Neural cell (in vitro differentiated cells): ENCODE results near the gene PLP1. TPM values are rescaled to one million over a fixed set of nuclear protein-coding genes. Genes with fewer than 3 reads are reported as not detected.

Experiments
- H2AFZ ChIP-seq: fragments of 200-600, 300-800 bp; sonication (generic), shearing (Covaris generic); 2 replicates; pipeline ENCODE4 v1.6.0; 2014; ENCODE audit warnings: low read depth, mild to moderate bottlenecking, antibody characterized with exemption, low read length, moderate library complexity
- H3F3A ChIP-seq: fragments of 200-600 bp; shearing (Covaris generic); 2 replicates; pipeline ENCODE4 v1.6.1; 2016; ENCODE audit warnings: mild to moderate bottlenecking, moderate library complexity, mixed read lengths, antibody characterized with exemption, low read length; ENCODE audit not compliant: insufficient read depth, poor library complexity, severe bottlenecking
- H3K27ac ChIP-seq: fragments of 200-600, 300-800 bp; sonication (generic), shearing (Covaris generic); 2 replicates; pipeline ENCODE4 v1.5.1; 2014; ENCODE audit warnings: mild to moderate bottlenecking, low read length, moderate library complexity
- H3K27me3 ChIP-seq: fragments of 300-800, 200-600 bp; sonication (generic), shearing (Covaris generic); 2 replicates; pipeline ENCODE4 v1.6.0; 2014; ENCODE audit warnings: mild to moderate bottlenecking, low read depth, low read length, moderate library complexity; ENCODE audit not compliant: insufficient read depth
- H3K36me3 ChIP-seq: fragments of 300-800, 200-600 bp; sonication (generic), shearing (Covaris generic); 2 replicates; pipeline ENCODE4 v1.5.1; 2014; ENCODE audit warnings: mild to moderate bottlenecking, antibody characterized with exemption, low read length, moderate library complexity; ENCODE audit not compliant: insufficient read depth
- H3K4me2 ChIP-seq: fragments of 300-800, 200-600 bp; sonication (generic), shearing (Covaris generic); 2 replicates; pipeline ENCODE4 v1.6.0; 2014; ENCODE audit warnings: mild to moderate bottlenecking, low read length
- H3K4me3 ChIP-seq: fragments of 300-800, 200-600 bp; sonication (generic), shearing (Covaris generic); 2 replicates; pipeline ENCODE4 v1.5.1; 2014; ENCODE audit warnings: mild to moderate bottlenecking, low read length, moderate library complexity
- H3K79me2 ChIP-seq: fragments of 200-600 bp; shearing (Covaris generic); replicated peaks from 2 replicates; pipeline ENCODE4 v1.6.0; 2014; ENCODE audit warnings: mild to moderate bottlenecking, low read length, moderate library complexity; ENCODE audit not compliant: insufficient read depth
- H3K9ac ChIP-seq: fragments of 300-800, 200-600 bp; sonication (generic), shearing (Covaris generic); 2 replicates; pipeline ENCODE4 v1.6.1; 2016; ENCODE audit warnings: mild to moderate bottlenecking, low read length, mixed read lengths
- H3K9me2 ChIP-seq: fragments of 200-600 bp; shearing (Covaris generic); 2 replicates; pipeline ENCODE4 v1.6.1; 2016; ENCODE audit warnings: mild to moderate bottlenecking, low read length, mixed read lengths; ENCODE audit not compliant: insufficient read depth
- H3K9me3 ChIP-seq: fragments of 200-600, 300-800 bp; sonication (generic), shearing (Covaris generic); 2 replicates; pipeline ENCODE4 v1.6.1; 2016; ENCODE audit warnings: mild to moderate bottlenecking, mixed run types, low read length, moderate library complexity, mixed read lengths
- H4K20me1 ChIP-seq: fragments of 200-600 bp; shearing (Covaris generic); 2 replicates; pipeline ENCODE4 v1.6.1; 2016; ENCODE audit warnings: mild to moderate bottlenecking, mixed run types; ENCODE audit not compliant: insufficient read depth
- CTCF ChIP-seq: fragments of 450-650 bp; IDR thresholded peaks from 2 replicates; pipeline ENCODE4 v1.5.1; 2014; ENCODE audit warnings: antibody characterized with exemption, mild to moderate bottlenecking, moderate library complexity; ENCODE audit not compliant: poor library complexity, severe bottlenecking
- EP300 ChIP-seq: fragments of 450-650 bp; conservative IDR thresholded peaks from 2 replicates; pipeline ENCODE4 v1.6.1; 2014; ENCODE audit warnings: antibody characterized with exemption, mild to moderate bottlenecking, moderate library complexity; ENCODE audit not compliant: poor library complexity, severe bottlenecking
- EZH2 ChIP-seq: fragments of 200-600, 300-800 bp; shearing (Covaris generic), sonication (generic); IDR thresholded peaks from 2 replicates; pipeline ENCODE4 v1.6.1; 2014; ENCODE audit warnings: antibody characterized with exemption, low read length, borderline replicate concordance, mild to moderate bottlenecking; ENCODE audit not compliant: insufficient read depth, poor library complexity, severe bottlenecking
- MXI1 ChIP-seq: fragments of 450-650 bp; conservative IDR thresholded peaks from 2 replicates; pipeline ENCODE4 v1.6.1; 2014; ENCODE audit warnings: antibody characterized with exemption, mild to moderate bottlenecking; ENCODE audit not compliant: poor library complexity, severe bottlenecking
- POLR2AphosphoS5 ChIP-seq: IDR thresholded peaks from 2 replicates; pipeline ENCODE4 v1.6.1; 2012
- RAD21 ChIP-seq: fragments of 450-650 bp; conservative IDR thresholded peaks from 2 replicates; pipeline ENCODE4 v1.6.1; 2014; ENCODE audit warnings: antibody characterized with exemption, mild to moderate bottlenecking, moderate library complexity
- REST ChIP-seq: IDR thresholded peaks from 2 replicates; pipeline ENCODE4 v1.6.1; 2012; ENCODE audit warnings: borderline replicate concordance
- SMC3 ChIP-seq: fragments of 450-650 bp; conservative IDR thresholded peaks from 2 replicates; pipeline ENCODE4 v1.6.1; 2014; ENCODE audit warnings: antibody characterized with exemption, mild to moderate bottlenecking, moderate library complexity; ENCODE audit not compliant: poor library complexity
- TAF1 ChIP-seq: IDR thresholded peaks from 2 replicates; pipeline ENCODE4 v1.6.1; 2012; ENCODE audit warnings: low read depth
- polyA plus RNA-seq: library from polyadenylated mRNA; depleted of rRNA; stranded (reverse); fragments of >200 nt; gene quantifications from 2 replicates; pipeline ENCODE4 v1.2.3, GENCODE V29; 2014

Gene PLP1
- polyA plus RNA-seq, 1 donor from 2014 or later, result 0.71 TPM

DNA sequence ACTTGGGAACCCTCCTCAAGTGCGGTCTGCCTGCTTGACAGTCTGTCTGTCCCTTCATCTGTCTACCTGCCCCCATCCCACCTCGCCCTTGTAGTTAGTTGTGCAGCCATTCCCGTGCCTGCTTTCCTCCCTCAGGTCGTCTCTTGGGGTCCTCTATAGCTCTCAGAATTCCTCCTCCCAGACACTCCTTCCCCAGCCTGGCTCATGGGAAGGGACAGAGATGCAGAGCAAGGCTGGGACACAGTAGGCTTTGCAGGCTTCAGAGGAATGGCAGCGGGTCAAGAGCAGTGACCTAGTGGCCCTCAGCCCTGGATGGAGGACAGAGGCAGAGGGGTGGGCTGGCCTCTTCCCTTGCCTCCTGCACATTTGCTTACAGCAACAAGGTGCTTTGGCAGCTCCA is 47.6 kb upstream of the PLP1 start:
- Histone ChIP-seq H3K4me3 (no peak overlapping the region), H3K27ac (no peak overlapping the region), H3K4me2 (no peak overlapping the region), H4K20me1 (no peaks in the 10 kb centered on the region), H3K9ac (no peak overlapping the region), H3K79me2 (no peaks in the 10 kb centered on the region), H3K9me3 (no peaks in the 10 kb centered on the region), H3K36me3 (no peaks in the 10 kb centered on the region), H2AFZ (no peak overlapping the region), H3K9me2 (no peaks in the 10 kb centered on the region), H3K27me3 (no peaks in the 10 kb centered on the region), H3F3A (no peaks in the 10 kb centered on the region)
- TF ChIP-seq REST, result no peak
- no peak for TF ChIP-seq CTCF
- no peak for TF ChIP-seq SMC3
- no peak for TF ChIP-seq MXI1
- TF ChIP-seq POLR2AphosphoS5, result no peak
- TF ChIP-seq RAD21, result no peak
- no peak for TF ChIP-seq EP300
- no peak for TF ChIP-seq EZH2
- TF ChIP-seq TAF1, result no peak

DNA sequence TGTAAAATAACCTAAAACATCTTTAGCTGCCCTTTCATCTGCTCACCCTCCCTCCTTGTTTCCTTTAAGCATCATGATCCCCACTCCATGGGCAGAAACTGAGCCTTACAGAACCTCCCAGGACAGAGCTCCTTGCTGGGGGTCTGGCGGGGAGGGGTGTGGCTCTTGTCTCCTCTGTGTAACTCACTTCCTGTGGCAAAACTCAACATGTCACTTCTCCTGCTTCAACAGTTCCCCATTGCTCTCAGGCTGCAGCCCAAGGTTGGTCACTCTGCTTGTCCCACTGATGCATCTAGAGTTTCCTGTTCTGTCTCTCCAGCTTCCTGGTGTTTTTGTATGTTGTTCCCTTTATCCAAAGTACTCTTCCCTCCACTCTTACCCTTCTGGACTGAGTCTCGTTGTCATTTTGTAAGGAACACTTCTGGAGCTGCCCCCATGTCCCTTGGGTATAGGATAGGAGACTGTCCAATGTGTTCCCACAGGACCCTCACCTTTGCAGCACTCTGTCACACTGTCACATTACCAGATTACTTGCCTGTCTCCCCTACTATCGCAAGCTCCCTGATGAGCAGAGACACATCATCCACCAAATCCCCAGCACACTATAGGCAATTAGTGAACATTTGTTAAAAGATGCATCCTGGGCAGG is 46.4 kb upstream of the PLP1 start:
- peak overlapping the region; percentile 29 for H3K9ac ChIP-seq
- no peaks in the 10 kb centered on the region for H3K9me2 ChIP-seq
- H3K4me2 ChIP-seq, result no peak overlapping the region
- H3K27ac ChIP-seq, result peak overlapping the region; percentile 57
- TF ChIP-seq CTCF (no peak), EZH2 (no peak), REST (no peak), TAF1 (no peak), EP300 (no peak), SMC3 (no peak), POLR2AphosphoS5 (no peak), MXI1 (no peak), RAD21 (no peak)
- H3F3A ChIP-seq, result no peaks in the 10 kb centered on the region
- no peaks in the 10 kb centered on the region for H3K36me3 ChIP-seq
- H3K4me3 ChIP-seq, result no peak overlapping the region
- H4K20me1 ChIP-seq, result no peaks in the 10 kb centered on the region
- H3K79me2 ChIP-seq, result no peaks in the 10 kb centered on the region
- H3K9me3 ChIP-seq, result no peaks in the 10 kb centered on the region
- H2AFZ ChIP-seq, result no peak overlapping the region
- H3K27me3 ChIP-seq, result no peaks in the 10 kb centered on the region
